PC-3 (cell line): ENCODE results near the gene ASTN2. TPM values are rescaled to one million over a fixed set of nuclear protein-coding genes. Genes with fewer than 3 reads are reported as not detected.

Experiments
- ATAC-seq: fragments of 200-7000 bp; cut with Tn5 transposase; 2 replicates; pipeline ENCODE4 v1.9.1; 2020; ENCODE audit warnings: mild to moderate bottlenecking, moderate library complexity
- BruUV-seq: library from RNA; stranded (reverse); fragments of 400-500 nt; replicated peaks from 2 replicates; lab custom pipeline; 2021; lab: Mats Ljungman, UMichigan
- CTCF ChIA-PET: fragments of 300-600 bp; sonication (Branson Sonifier 250); formaldehyde crosslinking; loops from one replicate; lab custom pipeline; 2022; ENCODE audit warnings: antibody characterized with exemption; lab: Charles Lee
- POLR2A ChIA-PET: fragments of 300-600 bp; sonication (Branson Sonifier 250); formaldehyde crosslinking; loops from one replicate; lab custom pipeline; 2022; ENCODE audit warnings: antibody characterized with exemption; ENCODE audit not compliant: unreplicated experiment; lab: Charles Lee
- DNase-seq: peaks from one replicate; pipeline ENCODE4 v3.0.0-alpha.2; 2015
- H2AFZ ChIP-seq: fragments of 300-600 bp; sonication (generic); 2 replicates; pipeline ENCODE4 v1.6.0; 2016; ENCODE audit warnings: antibody characterized with exemption, low read length
- H3F3A ChIP-seq: fragments of 300-600 bp; sonication (generic); one replicate; pipeline ENCODE4 v1.6.0; 2017; ENCODE audit warnings: antibody characterized with exemption, low read length, control low read depth, mild to moderate bottlenecking; ENCODE audit not compliant: unreplicated experiment
- H3K27ac ChIP-seq: fragments of 300-600 bp; sonication (generic); 2 replicates; pipeline ENCODE4 v1.5.1; 2016; ENCODE audit warnings: mild to moderate bottlenecking, low read length
- H3K27me3 ChIP-seq: fragments of 300-600 bp; sonication (generic); 2 replicates; pipeline ENCODE4 v1.6.1; 2016; ENCODE audit warnings: low read length, mixed read lengths
- H3K36me3 ChIP-seq: fragments of 300-600 bp; sonication (generic); 2 replicates; pipeline ENCODE4 v1.6.1; 2016; ENCODE audit warnings: low read depth, mixed run types, low read length, mixed read lengths
- H3K4me1 ChIP-seq: fragments of 300-600 bp; sonication (generic); 2 replicates; pipeline ENCODE4 v1.5.1; 2016; ENCODE audit warnings: low read length; ENCODE audit not compliant: insufficient read depth
- H3K4me2 ChIP-seq: fragments of 300-600 bp; sonication (generic); 2 replicates; pipeline ENCODE4 v1.6.0; 2016; ENCODE audit warnings: low read length
- H3K4me3 ChIP-seq: fragments of 300-600 bp; sonication (generic); 2 replicates; pipeline ENCODE4 v1.5.1; 2016; ENCODE audit warnings: mild to moderate bottlenecking, low read length, mixed read lengths
- H3K79me2 ChIP-seq: fragments of 300-600 bp; sonication (generic); 2 replicates; pipeline ENCODE4 v1.6.1; 2017; ENCODE audit warnings: low read length, mixed read lengths
- H3K9ac ChIP-seq: fragments of 300-600 bp; sonication (generic); 2 replicates; pipeline ENCODE4 v1.6.0; 2016; ENCODE audit warnings: mild to moderate bottlenecking, low read length
- H3K9me2 ChIP-seq: fragments of 300-600 bp; sonication (generic); replicated peaks from 2 replicates; pipeline ENCODE4 v1.6.1; 2016; ENCODE audit warnings: mixed run types, low read length, mixed read lengths
- H3K9me3 ChIP-seq: fragments of 300-600 bp; sonication (generic); 2 replicates; pipeline ENCODE4 v1.6.1; 2016; ENCODE audit warnings: low read length, mixed read lengths
- H4K20me1 ChIP-seq: fragments of 300-600 bp; sonication (generic); 2 replicates; pipeline ENCODE4 v1.6.1; 2016; ENCODE audit warnings: low read length, mixed read lengths
- EZH2 ChIP-seq: fragments of 300-600 bp; sonication (generic); IDR thresholded peaks from one replicate; pipeline ENCODE4 v1.6.1; 2017; ENCODE audit warnings: antibody characterized with exemption, mild to moderate bottlenecking, low read length; ENCODE audit not compliant: unreplicated experiment
- EZH2phosphoT487 ChIP-seq: fragments of 300-600 bp; sonication (generic); IDR thresholded peaks from 2 replicates; pipeline ENCODE4 v1.6.1; 2018; ENCODE audit warnings: mild to moderate bottlenecking, antibody characterized with exemption, low read length, borderline replicate concordance
- intact Hi-C: fragments of 100-400 bp; cut with micrococcal nuclease; formaldehyde crosslinking; loops from 2 replicates; pipeline ENCODE4 v1.9.0; 2023
- total RNA-seq: library from RNA; depleted of rRNA; stranded (reverse); fragments of >200 nt; gene quantifications from 2 replicates; pipeline ENCODE4 v1.2.3, GENCODE V29; 2014
- TF ChIP-seq, protein P1 (sequence below): fragments of 300-600 bp; sonication (generic); conservative IDR thresholded peaks from 2 replicates; pipeline ENCODE4 v1.5.1; 2017; ENCODE audit warnings: antibody characterized with exemption, low read depth, mild to moderate bottlenecking, low read length

The ASTN2 gene
- total RNA-seq, 1 experiment from 2014 or later: 3.5 TPM

DNA sequence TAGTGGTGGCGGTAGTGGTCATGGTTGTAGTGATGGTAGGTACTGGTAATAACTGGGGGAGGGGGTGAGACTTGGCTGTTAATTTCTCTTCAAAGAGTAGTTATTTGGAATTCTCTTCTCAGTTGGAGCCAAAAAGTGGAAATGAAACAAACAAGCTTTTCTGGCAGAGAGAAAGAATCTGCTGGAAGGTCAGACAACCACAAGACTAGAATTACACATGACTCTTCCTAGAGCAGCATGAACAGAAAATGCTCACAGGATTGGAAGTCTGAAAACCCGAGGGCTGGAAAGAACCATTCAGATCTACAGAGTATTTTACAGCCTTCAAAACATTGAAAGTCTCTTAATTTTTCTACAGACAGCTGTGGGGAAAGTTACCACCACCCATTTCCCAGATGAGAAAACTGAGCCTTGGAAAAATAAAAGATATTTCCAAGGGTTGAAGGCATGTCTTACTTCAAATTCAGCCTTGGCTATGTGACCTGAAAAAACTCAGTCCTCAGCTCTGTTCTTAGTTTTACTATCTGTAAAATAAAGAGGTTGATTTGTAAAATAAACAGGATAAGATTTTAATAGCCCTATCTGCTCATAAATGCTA lies 770.7 kb downstream of the ASTN2 start:
- intact Hi-C loops: loop anchor here (2.0 kb wide), 1 partner anchor 1053 kb away; no protein-coding TSS in a partner anchor
- H3K27ac ChIP-seq: no peak overlapping the region
- H3K9me3 ChIP-seq: no peaks in the 10 kb centered on the region
- H3F3A ChIP-seq: no peaks in the 10 kb centered on the region
- H2AFZ ChIP-seq: no peak overlapping the region
- H3K9ac ChIP-seq: no peak overlapping the region
- POLR2A ChIA-PET: no interaction called here
- H3K9me2 ChIP-seq: no peaks in the 10 kb centered on the region
- H3K4me1 ChIP-seq: no peaks in the 10 kb centered on the region
- DNase-seq (no peak), ATAC-seq (no peak; the same call in 1 of the 2 replicates)
- H3K79me2 ChIP-seq: no peaks in the 10 kb centered on the region
- CTCF ChIA-PET: no interaction called here
- TF ChIP-seq, protein P1, sequence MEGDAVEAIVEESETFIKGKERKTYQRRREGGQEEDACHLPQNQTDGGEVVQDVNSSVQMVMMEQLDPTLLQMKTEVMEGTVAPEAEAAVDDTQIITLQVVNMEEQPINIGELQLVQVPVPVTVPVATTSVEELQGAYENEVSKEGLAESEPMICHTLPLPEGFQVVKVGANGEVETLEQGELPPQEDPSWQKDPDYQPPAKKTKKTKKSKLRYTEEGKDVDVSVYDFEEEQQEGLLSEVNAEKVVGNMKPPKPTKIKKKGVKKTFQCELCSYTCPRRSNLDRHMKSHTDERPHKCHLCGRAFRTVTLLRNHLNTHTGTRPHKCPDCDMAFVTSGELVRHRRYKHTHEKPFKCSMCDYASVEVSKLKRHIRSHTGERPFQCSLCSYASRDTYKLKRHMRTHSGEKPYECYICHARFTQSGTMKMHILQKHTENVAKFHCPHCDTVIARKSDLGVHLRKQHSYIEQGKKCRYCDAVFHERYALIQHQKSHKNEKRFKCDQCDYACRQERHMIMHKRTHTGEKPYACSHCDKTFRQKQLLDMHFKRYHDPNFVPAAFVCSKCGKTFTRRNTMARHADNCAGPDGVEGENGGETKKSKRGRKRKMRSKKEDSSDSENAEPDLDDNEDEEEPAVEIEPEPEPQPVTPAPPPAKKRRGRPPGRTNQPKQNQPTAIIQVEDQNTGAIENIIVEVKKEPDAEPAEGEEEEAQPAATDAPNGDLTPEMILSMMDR: no peak
- TF ChIP-seq EZH2phosphoT487 (no peak), EZH2 (no peak)
- H3K4me2 ChIP-seq: no peak overlapping the region
- BruUV-seq: no TSS peak
- H3K4me3 ChIP-seq: no peak overlapping the region
- no peaks in the 10 kb centered on the region for H4K20me1 ChIP-seq
- no peaks in the 10 kb centered on the region for H3K27me3 ChIP-seq
- no peaks in the 10 kb centered on the region for H3K36me3 ChIP-seq

DNA sequence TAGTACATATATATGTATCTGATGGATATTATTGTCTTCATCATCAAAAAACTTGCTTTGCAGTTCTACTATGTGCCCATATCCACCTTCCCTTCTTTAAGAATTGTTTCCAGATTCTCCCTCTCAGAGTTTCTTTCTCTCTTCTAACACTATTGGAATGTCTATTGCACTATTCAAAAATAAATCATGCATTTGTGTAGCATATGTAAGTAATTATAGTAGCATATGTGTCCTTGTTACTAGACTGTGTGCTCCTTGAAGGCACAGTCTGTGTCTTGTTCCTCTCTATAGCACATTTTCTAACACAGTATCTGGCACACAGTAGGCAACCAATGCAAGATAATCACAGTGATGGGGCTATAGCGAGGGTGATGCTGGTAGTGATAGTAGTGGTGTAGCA lies 771.2 kb downstream of the ASTN2 start:
- CTCF ChIA-PET: no interaction called here
- H3K4me2 ChIP-seq: no peak overlapping the region
- no peaks in the 10 kb centered on the region for H3K4me1 ChIP-seq
- no peak overlapping the region for H3K4me3 ChIP-seq
- no peaks in the 10 kb centered on the region for H3K36me3 ChIP-seq
- H3K27ac ChIP-seq: no peak overlapping the region
- no peaks in the 10 kb centered on the region for H3K79me2 ChIP-seq
- no TSS peak for BruUV-seq
- no peak overlapping the region for H2AFZ ChIP-seq
- no peaks in the 10 kb centered on the region for H4K20me1 ChIP-seq
- POLR2A ChIA-PET: no interaction called here
- H3K9ac ChIP-seq: no peak overlapping the region
- no peaks in the 10 kb centered on the region for H3K9me2 ChIP-seq
- no peaks in the 10 kb centered on the region for H3F3A ChIP-seq
- H3K27me3 ChIP-seq: no peaks in the 10 kb centered on the region
- H3K9me3 ChIP-seq: no peaks in the 10 kb centered on the region
- intact Hi-C loops: loop anchor here (2.0 kb wide), 1 partner anchor 1053 kb away; no protein-coding TSS in a partner anchor
- ATAC-seq (no peak), DNase-seq (no peak)
- TF ChIP-seq, protein P1: no peak
- no peak for TF ChIP-seq EZH2phosphoT487
- TF ChIP-seq EZH2: no peak
